MM.1S (cell line): ENCODE data around the gene SETD2.

Experiments used
- DNase-seq: peaks from one replicate; pipeline ENCODE4 v3.0.0-alpha.2; 2015
- H2AFZ ChIP-seq: fragments of 300-600 bp; sonication (generic); 2 replicates; pipeline ENCODE4 v1.6.0; 2016; ENCODE audit warnings: antibody characterized with exemption, low read length
- H3F3A ChIP-seq: fragments of 300-600 bp; sonication (generic); 2 replicates; pipeline ENCODE4 v1.6.1; 2016; ENCODE audit warnings: mild to moderate bottlenecking, antibody characterized with exemption, low read length, moderate library complexity, mixed read lengths; ENCODE audit not compliant: insufficient read depth
- H3K27ac ChIP-seq: fragments of 300-600 bp; sonication (generic); 2 replicates; pipeline ENCODE4 v1.5.1; 2016; ENCODE audit warnings: mild to moderate bottlenecking, low read length
- H3K27me3 ChIP-seq: fragments of 300-600 bp; sonication (generic); replicated peaks from 2 replicates; pipeline ENCODE4 v1.6.0; 2016; ENCODE audit warnings: low read length; ENCODE audit not compliant: insufficient read depth
- H3K36me3 ChIP-seq: fragments of 300-600 bp; sonication (generic); replicated peaks from 2 replicates; pipeline ENCODE4 v1.6.1; 2016; ENCODE audit warnings: mild to moderate bottlenecking, low read length, mixed read lengths; ENCODE audit not compliant: insufficient read depth
- H3K4me1 ChIP-seq: fragments of 300-600 bp; sonication (generic); 2 replicates; pipeline ENCODE4 v1.6.1; 2016; ENCODE audit warnings: low read length, mixed read lengths
- H3K4me2 ChIP-seq: fragments of 300-600 bp; sonication (generic); 2 replicates; pipeline ENCODE4 v1.6.0; 2016; ENCODE audit warnings: low read depth, low read length
- H3K4me3 ChIP-seq: fragments of 300-600 bp; sonication (generic); 2 replicates; pipeline ENCODE4 v1.5.1; 2016; ENCODE audit warnings: low read length, mixed read lengths
- H3K79me2 ChIP-seq: fragments of 300-600 bp; sonication (generic); 2 replicates; pipeline ENCODE4 v1.6.1; 2016; ENCODE audit warnings: mixed run types, low read length, mixed read lengths
- H3K9ac ChIP-seq: fragments of 300-600 bp; sonication (generic); 2 replicates; pipeline ENCODE4 v1.6.1; 2016; ENCODE audit warnings: low read length, mixed read lengths
- H3K9me2 ChIP-seq: fragments of 300-600 bp; sonication (generic); replicated peaks from 2 replicates; pipeline ENCODE4 v1.6.1; 2016; ENCODE audit warnings: mild to moderate bottlenecking, low read length, mixed read lengths; ENCODE audit not compliant: insufficient read depth
- H3K9me3 ChIP-seq: fragments of 300-600 bp; sonication (generic); replicated peaks from 2 replicates; pipeline ENCODE4 v1.6.1; 2016; ENCODE audit warnings: mild to moderate bottlenecking, low read length, mixed read lengths; ENCODE audit not compliant: insufficient read depth
- H4K20me1 ChIP-seq: fragments of 300-600 bp; sonication (generic); 2 replicates; pipeline ENCODE4 v1.6.1; 2016; ENCODE audit warnings: mild to moderate bottlenecking, low read length, moderate library complexity, mixed read lengths; ENCODE audit not compliant: insufficient read depth
- CTCF ChIP-seq: fragments of 300-600 bp; sonication (generic); IDR thresholded peaks from 2 replicates; pipeline ENCODE4 v1.5.1; 2016; ENCODE audit warnings: antibody characterized with exemption, low read length, mixed read lengths
- EZH2 ChIP-seq: fragments of 300-600 bp; sonication (generic); optimal IDR thresholded peaks from 2 replicates; pipeline ENCODE3; 2017; ENCODE audit warnings: low read depth, mild to moderate bottlenecking, antibody characterized with exemption, low read length, mixed read lengths
- EZH2phosphoT487 ChIP-seq: fragments of 300-600 bp; sonication (generic); IDR thresholded peaks from 2 replicates; pipeline ENCODE4 v1.6.1; 2018; ENCODE audit warnings: antibody characterized with exemption, low read length

Gene SETD2

GRCh38 chr3:47134311-47134710, 29.6 kb downstream of the SETD2 start:
- Histone ChIP-seq H3K9me3 (no peaks in the 10 kb centered on the region), H3K4me1 (no peaks in the 10 kb centered on the region), H3K9ac (no peak overlapping the region), H3K36me3 (no peaks in the 10 kb centered on the region), H3K79me2 (peaks cover 88% of the 10 kb centered on the region), H3K27me3 (no peaks in the 10 kb centered on the region), H2AFZ (no peak overlapping the region), H3K9me2 (no peaks in the 10 kb centered on the region), H3F3A (no peaks in the 10 kb centered on the region), H3K27ac (no peak overlapping the region), H4K20me1 (no peaks in the 10 kb centered on the region), H3K4me3 (no peak overlapping the region), H3K4me2 (no peak overlapping the region)
- TF ChIP-seq EZH2 = no peak
- no peak for TF ChIP-seq CTCF
- no peak for TF ChIP-seq EZH2phosphoT487
- no peak for DNase-seq

- H3K9me2 ChIP-seq = no peaks in the 10 kb centered on the region
- no peak overlapping the region for H2AFZ ChIP-seq
- H4K20me1 ChIP-seq = no peaks in the 10 kb centered on the region
- H3K4me2 ChIP-seq = no peak overlapping the region
- H3K36me3 ChIP-seq = no peaks in the 10 kb centered on the region
- no peak overlapping the region for H3K27ac ChIP-seq
- no peaks in the 10 kb centered on the region for H3F3A ChIP-seq
- peaks cover 88% of the 10 kb centered on the region for H3K79me2 ChIP-seq
- H3K9ac ChIP-seq = no peak overlapping the region
- H3K9me3 ChIP-seq = no peaks in the 10 kb centered on the region
- no peak overlapping the region for H3K4me3 ChIP-seq
- no peak for DNase-seq
- H3K4me1 ChIP-seq = no peaks in the 10 kb centered on the region
- H3K27me3 ChIP-seq = no peaks in the 10 kb centered on the region
- TF ChIP-seq EZH2phosphoT487 (no peak), EZH2 (no peak), CTCF (no peak)
Observed at GRCh38 chr3:47133641-47134040, 30.3 kb downstream of the SETD2 start.

- Histone ChIP-seq H3K4me1 (no peaks in the 10 kb centered on the region), H4K20me1 (peaks cover 12% of the 10 kb centered on the region; the same call in 1 of the 2 replicates)
Observed at GRCh38 chr3:47130557-47130956, 33.4 kb downstream of the SETD2 start.

More at GRCh38 chr3:47130557-47130956, 33.4 kb downstream of the SETD2 start:
- Histone ChIP-seq H3K27me3 (no peaks in the 10 kb centered on the region), H3K4me3 (no peak overlapping the region), H3K79me2 (peaks cover 91% of the 10 kb centered on the region), H3K4me2 (no peak overlapping the region), H2AFZ (no peak overlapping the region), H3K9me3 (no peaks in the 10 kb centered on the region), H3K36me3 (no peaks in the 10 kb centered on the region), H3K9ac (no peak overlapping the region), H3K27ac (no peak overlapping the region), H3F3A (no peaks in the 10 kb centered on the region), H3K9me2 (no peaks in the 10 kb centered on the region)
- DNase-seq = no peak
- TF ChIP-seq EZH2 = no peak
- no peak for TF ChIP-seq CTCF
- TF ChIP-seq EZH2phosphoT487 = no peak
